T1000 (cell line): ENCODE results near the gene XPNPEP1.

Experiments used
- DNase-seq: peaks from one replicate; lab custom pipeline; 2025; ENCODE audit warnings: mixed read lengths; lab: John Stamatoyannopoulos, UW

The XPNPEP1 gene

DNA sequence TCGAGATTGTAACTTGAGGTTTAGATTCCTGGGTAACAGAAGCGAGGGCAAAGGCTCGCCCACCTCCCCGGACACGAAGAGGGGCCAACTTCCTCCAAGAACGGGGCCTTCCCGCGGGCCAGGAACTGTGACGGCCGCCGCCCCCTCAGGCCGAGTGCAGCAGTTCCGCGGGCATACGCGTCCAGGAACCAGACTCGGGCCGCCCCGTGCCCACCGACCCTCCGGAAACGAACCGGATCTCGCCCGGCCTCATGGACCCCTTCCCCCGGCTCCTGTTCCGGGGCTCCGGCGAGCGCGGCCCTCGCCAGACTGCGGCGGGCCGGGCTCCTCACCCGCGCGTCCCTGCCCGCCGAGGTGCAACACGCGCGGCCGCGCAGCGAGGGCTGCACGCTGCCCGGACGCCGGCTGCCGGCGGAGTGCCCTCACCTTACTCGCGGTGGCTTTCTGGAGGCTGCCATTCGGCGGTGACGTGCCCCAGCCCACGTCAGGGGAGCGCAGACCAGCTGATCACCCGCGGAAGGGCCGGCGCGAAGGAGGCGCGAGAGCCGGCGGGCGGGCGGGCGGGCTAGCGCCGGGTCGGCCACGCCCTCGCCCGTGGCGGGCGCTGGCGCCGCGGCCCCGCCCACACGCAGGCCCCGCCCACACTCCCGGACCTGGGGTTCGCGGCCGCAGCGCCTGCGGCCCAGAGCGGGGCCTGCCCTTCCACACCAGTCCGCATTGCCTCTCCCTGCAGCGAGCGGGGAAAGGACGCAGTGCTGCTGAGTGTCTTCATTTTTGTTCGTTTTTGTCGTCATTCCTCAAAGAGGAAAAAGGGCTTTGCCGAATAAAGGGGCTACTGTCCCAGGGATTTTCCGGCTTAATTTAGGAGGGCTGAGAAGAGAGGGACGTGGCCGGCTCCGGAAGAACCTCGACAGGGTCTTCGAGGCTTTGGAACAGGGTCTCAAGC lies at the start of gene XPNPEP1:
XPNPEP1 (minus strand) TSS at position 536 of the 946 bp plus-strand sequence; CDS start at position 458, 78 bp downstream.
- peak; percentile 70 for DNase-seq

- no peak for DNase-seq
Measured at GRCh38 chr10:109972372-109973001, 49.2 kb upstream of the XPNPEP1 start.

GRCh38 chr10:109971634-109972033 lies 48.3 kb upstream of the XPNPEP1 start:
- no peak for DNase-seq

GRCh38 chr10:109969760-109970346 lies 46.5 kb upstream of the XPNPEP1 start:
- DNase-seq = no peak

DNA sequence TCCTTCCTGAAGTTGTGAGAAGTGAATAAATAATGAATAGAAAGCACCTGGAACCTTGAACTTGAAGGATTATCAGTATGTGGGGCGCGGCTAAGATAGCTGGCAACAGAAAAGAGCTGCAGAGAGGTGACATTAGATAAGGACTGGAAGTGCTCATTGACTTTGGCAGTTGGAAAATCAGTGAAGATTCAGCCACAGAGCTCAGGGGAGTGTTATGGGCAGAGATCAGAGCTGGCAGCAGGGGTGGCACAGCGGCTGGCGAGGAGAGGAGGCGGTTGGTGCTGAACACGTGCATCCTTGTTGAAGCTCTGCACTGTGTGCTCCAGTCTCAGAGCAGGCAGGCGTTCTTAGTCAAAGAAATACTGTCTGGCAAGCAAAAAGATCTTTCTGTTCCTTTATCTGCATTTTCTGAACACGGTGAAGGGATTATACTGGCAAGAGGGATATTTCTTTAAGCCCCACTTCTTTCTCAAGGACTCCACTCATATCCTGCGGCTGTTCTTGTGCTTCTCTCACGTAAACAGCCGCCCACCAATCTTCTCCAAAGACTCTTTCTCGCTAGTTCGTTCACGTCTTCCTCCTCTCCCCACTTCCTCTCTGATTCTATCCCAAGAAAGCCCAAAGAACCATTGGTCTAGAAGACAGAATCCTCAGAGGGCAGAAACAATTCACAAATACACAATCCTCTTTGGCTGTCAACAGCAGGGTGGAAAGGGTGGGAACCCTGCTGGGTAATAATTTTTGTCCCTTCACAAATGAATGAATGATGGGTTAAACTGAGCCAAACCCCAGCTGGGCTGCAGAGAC lies 45.8 kb upstream of the XPNPEP1 start:
- no peak for DNase-seq

- DNase-seq = no peak
Measured at GRCh38 chr10:109967739-109968088, 44.4 kb upstream of the XPNPEP1 start.

GRCh38 chr10:109966961-109967738 lies 43.8 kb upstream of the XPNPEP1 start:
- DNase-seq = no peak

DNA sequence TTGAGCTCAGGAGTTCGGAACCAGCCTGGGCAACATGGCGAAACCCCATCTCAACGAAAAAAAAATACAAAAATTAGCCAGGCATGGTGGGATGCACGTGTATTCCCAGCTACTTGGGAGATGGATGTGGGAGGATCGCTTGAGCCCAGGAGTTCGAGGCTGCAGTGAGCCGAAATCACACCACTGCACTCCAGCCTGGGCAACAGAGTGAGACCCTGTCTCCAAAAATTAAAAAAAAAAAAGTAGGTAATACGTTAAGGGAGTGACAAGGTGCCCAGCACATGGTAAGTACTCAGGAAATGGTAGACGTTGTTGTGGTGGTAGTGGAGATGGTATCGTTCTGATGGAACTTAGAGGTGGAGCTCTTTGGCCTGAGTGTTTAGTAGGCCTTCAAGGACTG lies 41.0 kb upstream of the XPNPEP1 start:
- no peak for DNase-seq

DNA sequence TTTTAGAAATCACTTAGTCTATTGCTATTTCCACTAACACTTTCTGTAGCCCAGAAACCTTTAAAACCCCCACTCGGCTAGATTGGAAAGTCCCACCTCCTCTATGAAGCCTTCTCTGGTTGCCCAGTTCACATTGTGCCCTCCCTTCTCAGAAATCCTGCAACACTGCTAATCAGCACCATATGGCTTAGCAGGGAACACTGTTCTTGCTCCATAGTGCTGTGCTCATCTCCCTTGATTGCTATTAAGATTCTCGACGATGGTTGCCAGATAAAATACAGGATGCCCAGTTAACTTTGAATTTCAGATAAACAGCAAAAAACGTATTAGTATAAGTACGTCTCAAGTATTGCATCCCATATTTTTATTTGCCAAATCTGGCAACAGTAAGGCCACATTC lies 40.1 kb upstream of the XPNPEP1 start:
- DNase-seq = no peak

- no peak for DNase-seq
Measured at GRCh38 chr10:109962247-109962646, 38.9 kb upstream of the XPNPEP1 start.

- DNase-seq = no peak
Measured at GRCh38 chr10:109961174-109962001, 38.1 kb upstream of the XPNPEP1 start.

- DNase-seq = no peak
Measured at GRCh38 chr10:109960682-109961081, 37.4 kb upstream of the XPNPEP1 start.

GRCh38 chr10:109959259-109960145 lies 36.2 kb upstream of the XPNPEP1 start:
- DNase-seq = no peak

- no peak for DNase-seq
Measured at GRCh38 chr10:109958059-109958458, 34.7 kb upstream of the XPNPEP1 start.

DNA sequence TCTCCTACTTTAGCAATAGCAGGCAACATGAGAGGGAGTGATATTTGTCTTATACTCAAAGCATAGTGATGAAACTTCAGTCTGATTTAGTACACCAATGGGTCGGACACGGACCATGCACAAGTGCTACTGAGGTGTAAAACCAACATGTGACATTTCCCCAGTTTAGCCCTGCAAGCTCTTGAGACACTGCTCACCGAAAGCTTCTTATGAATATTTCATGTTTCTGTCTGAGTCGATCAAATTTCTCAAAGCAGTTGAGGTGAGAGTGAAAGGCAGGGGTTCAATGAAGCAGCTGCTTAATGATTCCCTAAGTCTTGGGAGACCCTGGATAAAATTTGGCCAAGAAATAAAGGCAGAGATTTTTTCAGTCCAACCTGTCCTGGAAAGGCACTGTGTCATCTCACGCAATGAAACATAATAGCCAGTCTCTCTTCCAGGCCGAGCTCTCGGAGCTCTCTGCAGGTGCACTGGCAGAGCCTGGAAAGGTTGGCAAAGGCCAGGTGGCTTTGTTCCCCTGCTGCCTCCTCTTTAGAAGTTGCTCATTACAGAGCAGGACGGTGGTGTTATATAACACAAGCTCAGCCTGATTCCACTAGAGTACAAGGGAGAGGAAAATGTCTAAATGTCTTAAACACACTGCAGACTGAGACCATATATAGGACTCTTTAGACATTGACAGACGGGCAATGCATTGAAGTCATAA lies 33.9 kb upstream of the XPNPEP1 start:
- DNase-seq = no peak

DNA sequence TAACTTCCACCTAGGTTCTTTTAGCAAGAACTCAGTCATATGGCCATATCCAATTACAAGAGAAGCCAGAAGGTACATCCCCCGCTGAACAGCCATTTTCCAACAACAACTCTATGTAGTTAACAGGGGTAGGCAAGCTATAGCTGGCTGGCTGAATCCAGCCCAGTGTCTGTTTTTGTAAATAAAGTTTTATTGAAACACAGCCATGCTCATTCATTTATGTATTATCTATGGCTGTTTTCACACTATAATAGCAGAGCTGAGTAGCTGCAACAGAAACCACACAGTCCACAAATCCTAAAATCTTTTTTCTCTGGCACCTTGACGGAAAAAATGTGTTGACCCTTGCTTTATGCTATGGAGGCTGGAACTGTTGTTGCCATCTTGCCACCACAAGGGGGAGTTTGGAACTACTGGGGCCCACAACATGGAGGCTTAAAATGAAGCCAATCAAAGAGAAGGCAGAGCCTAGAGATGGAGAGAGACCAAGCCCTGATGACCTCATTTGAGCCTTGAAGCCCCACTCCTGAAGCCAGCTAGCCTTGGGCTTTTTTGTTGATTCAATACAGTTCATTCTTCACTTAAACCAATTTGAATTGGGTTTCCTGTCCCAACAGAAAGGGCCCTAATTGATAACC lies 33.3 kb upstream of the XPNPEP1 start:
- no peak for DNase-seq

DNA sequence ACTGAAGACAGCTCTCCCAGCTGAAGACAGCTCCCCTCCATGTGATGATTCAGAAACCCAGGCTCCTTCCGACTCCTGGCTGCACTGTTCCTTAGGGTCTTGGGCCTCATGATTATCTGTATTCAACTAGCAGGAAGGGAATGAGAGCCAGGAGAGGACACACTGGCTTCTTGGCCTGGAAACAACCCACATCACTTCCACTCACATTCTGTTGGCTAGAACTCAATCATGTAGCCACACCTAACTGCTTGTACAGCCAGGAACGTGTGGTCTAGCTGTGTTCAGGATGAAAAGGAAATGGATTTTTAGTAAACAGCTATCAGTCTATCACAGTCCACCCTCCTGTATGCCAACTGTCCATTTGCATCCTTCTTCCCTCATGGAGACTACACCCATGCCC lies 30.5 kb upstream of the XPNPEP1 start:
- no peak for DNase-seq

- DNase-seq = no peak
Measured at GRCh38 chr10:109952526-109952925, 29.2 kb upstream of the XPNPEP1 start.
